ENCODE data around the gene FAHD1. TPM values are rescaled to one million over a fixed set of nuclear protein-coding genes. Genes with fewer than 3 reads are reported as not detected.

FAHD1 gene
- total and polyA plus RNA-seq, 9 of the 15 experiments (the other 6 are each of a cell fraction or from before 2014, with no cell fraction given) = 2.2 to 20.9 (median 10.7) TPM

DNA sequence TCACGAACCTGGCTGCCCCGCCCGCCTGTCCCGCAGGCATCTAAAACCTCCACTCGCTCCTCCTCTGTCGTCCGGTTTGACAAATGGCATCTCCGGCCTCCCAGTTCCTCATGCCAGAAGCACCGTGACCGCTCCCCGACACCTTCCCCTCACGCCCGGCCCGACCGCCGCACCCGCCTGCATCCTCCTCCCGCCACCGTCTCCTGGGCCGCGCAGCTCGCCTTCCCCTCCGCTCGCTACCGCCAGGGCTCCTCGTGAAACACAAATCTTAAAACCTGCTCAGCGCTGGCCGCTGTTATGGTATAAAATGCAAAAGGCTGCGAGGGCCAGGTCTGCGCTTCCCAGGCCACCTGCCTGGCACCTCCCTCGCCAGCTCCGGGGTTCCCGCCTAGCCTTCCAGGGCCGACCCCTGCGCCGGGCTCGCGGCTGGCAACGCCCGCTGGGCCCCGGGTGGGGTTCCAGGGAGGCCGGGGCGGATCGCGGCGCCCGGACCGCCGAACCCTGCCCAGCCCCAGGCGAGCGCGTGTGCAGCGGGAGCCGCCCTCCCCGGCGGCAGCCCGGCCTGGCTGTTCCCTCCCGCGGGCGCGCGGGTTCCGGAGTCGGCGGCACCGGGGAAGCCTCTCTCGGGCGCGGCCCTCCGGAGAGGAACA lies 45.1 kb upstream of the FAHD1 start (continued):
- TF ChIP-seq, protein P1, sequence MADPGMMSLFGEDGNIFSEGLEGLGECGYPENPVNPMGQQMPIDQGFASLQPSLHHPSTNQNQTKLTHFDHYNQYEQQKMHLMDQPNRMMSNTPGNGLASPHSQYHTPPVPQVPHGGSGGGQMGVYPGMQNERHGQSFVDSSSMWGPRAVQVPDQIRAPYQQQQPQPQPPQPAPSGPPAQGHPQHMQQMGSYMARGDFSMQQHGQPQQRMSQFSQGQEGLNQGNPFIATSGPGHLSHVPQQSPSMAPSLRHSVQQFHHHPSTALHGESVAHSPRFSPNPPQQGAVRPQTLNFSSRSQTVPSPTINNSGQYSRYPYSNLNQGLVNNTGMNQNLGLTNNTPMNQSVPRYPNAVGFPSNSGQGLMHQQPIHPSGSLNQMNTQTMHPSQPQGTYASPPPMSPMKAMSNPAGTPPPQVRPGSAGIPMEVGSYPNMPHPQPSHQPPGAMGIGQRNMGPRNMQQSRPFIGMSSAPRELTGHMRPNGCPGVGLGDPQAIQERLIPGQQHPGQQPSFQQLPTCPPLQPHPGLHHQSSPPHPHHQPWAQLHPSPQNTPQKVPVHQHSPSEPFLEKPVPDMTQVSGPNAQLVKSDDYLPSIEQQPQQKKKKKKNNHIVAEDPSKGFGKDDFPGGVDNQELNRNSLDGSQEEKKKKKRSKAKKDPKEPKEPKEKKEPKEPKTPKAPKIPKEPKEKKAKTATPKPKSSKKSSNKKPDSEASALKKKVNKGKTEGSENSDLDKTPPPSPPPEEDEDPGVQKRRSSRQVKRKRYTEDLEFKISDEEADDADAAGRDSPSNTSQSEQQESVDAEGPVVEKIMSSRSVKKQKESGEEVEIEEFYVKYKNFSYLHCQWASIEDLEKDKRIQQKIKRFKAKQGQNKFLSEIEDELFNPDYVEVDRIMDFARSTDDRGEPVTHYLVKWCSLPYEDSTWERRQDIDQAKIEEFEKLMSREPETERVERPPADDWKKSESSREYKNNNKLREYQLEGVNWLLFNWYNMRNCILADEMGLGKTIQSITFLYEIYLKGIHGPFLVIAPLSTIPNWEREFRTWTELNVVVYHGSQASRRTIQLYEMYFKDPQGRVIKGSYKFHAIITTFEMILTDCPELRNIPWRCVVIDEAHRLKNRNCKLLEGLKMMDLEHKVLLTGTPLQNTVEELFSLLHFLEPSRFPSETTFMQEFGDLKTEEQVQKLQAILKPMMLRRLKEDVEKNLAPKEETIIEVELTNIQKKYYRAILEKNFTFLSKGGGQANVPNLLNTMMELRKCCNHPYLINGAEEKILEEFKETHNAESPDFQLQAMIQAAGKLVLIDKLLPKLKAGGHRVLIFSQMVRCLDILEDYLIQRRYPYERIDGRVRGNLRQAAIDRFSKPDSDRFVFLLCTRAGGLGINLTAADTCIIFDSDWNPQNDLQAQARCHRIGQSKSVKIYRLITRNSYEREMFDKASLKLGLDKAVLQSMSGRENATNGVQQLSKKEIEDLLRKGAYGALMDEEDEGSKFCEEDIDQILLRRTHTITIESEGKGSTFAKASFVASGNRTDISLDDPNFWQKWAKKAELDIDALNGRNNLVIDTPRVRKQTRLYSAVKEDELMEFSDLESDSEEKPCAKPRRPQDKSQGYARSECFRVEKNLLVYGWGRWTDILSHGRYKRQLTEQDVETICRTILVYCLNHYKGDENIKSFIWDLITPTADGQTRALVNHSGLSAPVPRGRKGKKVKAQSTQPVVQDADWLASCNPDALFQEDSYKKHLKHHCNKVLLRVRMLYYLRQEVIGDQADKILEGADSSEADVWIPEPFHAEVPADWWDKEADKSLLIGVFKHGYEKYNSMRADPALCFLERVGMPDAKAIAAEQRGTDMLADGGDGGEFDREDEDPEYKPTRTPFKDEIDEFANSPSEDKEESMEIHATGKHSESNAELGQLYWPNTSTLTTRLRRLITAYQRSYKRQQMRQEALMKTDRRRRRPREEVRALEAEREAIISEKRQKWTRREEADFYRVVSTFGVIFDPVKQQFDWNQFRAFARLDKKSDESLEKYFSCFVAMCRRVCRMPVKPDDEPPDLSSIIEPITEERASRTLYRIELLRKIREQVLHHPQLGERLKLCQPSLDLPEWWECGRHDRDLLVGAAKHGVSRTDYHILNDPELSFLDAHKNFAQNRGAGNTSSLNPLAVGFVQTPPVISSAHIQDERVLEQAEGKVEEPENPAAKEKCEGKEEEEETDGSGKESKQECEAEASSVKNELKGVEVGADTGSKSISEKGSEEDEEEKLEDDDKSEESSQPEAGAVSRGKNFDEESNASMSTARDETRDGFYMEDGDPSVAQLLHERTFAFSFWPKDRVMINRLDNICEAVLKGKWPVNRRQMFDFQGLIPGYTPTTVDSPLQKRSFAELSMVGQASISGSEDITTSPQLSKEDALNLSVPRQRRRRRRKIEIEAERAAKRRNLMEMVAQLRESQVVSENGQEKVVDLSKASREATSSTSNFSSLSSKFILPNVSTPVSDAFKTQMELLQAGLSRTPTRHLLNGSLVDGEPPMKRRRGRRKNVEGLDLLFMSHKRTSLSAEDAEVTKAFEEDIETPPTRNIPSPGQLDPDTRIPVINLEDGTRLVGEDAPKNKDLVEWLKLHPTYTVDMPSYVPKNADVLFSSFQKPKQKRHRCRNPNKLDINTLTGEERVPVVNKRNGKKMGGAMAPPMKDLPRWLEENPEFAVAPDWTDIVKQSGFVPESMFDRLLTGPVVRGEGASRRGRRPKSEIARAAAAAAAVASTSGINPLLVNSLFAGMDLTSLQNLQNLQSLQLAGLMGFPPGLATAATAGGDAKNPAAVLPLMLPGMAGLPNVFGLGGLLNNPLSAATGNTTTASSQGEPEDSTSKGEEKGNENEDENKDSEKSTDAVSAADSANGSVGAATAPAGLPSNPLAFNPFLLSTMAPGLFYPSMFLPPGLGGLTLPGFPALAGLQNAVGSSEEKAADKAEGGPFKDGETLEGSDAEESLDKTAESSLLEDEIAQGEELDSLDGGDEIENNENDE (IDR thresholded peaks at IDR 0.05; ENCODE audit: low read depth, low read length) = no peak
- no peak for TF ChIP-seq ZZZ3 (IDR thresholded peaks at IDR 0.05)
- peak; percentile 70; the same call in 1 of the 2 replicates for TF ChIP-seq GATAD2B (IDR thresholded peaks at IDR 0.05; ENCODE audit: borderline replicate concordance)
- TF ChIP-seq CBX2 (IDR thresholded peaks at IDR 0.05; ENCODE audit: insufficient read depth, low read length, poor library complexity, severe bottlenecking) = no peak
- TF ChIP-seq, protein P2, sequence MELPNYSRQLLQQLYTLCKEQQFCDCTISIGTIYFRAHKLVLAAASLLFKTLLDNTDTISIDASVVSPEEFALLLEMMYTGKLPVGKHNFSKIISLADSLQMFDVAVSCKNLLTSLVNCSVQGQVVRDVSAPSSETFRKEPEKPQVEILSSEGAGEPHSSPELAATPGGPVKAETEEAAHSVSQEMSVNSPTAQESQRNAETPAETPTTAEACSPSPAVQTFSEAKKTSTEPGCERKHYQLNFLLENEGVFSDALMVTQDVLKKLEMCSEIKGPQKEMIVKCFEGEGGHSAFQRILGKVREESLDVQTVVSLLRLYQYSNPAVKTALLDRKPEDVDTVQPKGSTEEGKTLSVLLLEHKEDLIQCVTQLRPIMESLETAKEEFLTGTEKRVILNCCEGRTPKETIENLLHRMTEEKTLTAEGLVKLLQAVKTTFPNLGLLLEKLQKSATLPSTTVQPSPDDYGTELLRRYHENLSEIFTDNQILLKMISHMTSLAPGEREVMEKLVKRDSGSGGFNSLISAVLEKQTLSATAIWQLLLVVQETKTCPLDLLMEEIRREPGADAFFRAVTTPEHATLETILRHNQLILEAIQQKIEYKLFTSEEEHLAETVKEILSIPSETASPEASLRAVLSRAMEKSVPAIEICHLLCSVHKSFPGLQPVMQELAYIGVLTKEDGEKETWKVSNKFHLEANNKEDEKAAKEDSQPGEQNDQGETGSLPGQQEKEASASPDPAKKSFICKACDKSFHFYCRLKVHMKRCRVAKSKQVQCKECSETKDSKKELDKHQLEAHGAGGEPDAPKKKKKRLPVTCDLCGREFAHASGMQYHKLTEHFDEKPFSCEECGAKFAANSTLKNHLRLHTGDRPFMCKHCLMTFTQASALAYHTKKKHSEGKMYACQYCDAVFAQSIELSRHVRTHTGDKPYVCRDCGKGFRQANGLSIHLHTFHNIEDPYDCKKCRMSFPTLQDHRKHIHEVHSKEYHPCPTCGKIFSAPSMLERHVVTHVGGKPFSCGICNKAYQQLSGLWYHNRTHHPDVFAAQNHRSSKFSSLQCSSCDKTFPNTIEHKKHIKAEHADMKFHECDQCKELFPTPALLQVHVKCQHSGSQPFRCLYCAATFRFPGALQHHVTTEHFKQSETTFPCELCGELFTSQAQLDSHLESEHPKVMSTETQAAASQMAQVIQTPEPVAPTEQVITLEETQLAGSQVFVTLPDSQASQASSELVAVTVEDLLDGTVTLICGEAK (IDR thresholded peaks at IDR 0.05) = no peak
- TF ChIP-seq, protein P2 (CRISPR knock-in tag; IDR thresholded peaks at IDR 0.05) = no peak
- no peak for TF ChIP-seq SP1 (CRISPR knock-in tag; IDR thresholded peaks at IDR 0.05)

All from K562 (cell line).